ENCODE measurements around the gene GPS1.

GRCh38 chr17:82011617-82012187 is 40.0 kb upstream of the GPS1 start:
- no peak for TF ChIP-seq ZNF565 (CRISPR knock-in tag; conservative IDR thresholded peaks at IDR 0.05; ENCODE audit: low read depth)
- TF ChIP-seq CREB5 (CRISPR knock-in tag; IDR thresholded peaks at IDR 0.05; ENCODE audit: low read depth), result no peak
- TF ChIP-seq ISL1 (CRISPR knock-in tag; IDR thresholded peaks at IDR 0.05), result no peak
- TF ChIP-seq PATZ1 (CRISPR knock-in tag; IDR thresholded peaks at IDR 0.05; ENCODE audit: borderline replicate concordance), result no peak
- no peak for TF ChIP-seq ZFP3 (CRISPR knock-in tag; IDR thresholded peaks at IDR 0.05)
- no peak for TF ChIP-seq CSDC2 (CRISPR knock-in tag; IDR thresholded peaks at IDR 0.05)
- no peak for TF ChIP-seq RARB (CRISPR knock-in tag; IDR thresholded peaks at IDR 0.05)
- TF ChIP-seq ARNTL (CRISPR knock-in tag; IDR thresholded peaks at IDR 0.05; ENCODE audit: borderline replicate concordance, low read depth), result no peak
- TF ChIP-seq BACH2 (CRISPR knock-in tag; IDR thresholded peaks at IDR 0.05; ENCODE audit: borderline replicate concordance), result no peak
- no peak for TF ChIP-seq OSR1 (CRISPR knock-in tag; IDR thresholded peaks at IDR 0.05)
